Loucy (cell line): Measurements from ENCODE around the gene SPINK4.

Experiments
- EZH2phosphoT487 ChIP-seq: fragments of 200-600 bp; IDR thresholded peaks from 2 replicates; pipeline ENCODE4 v1.6.1; 2018; ENCODE audit warnings: antibody characterized with exemption, mild to moderate bottlenecking, moderate library complexity, borderline replicate concordance
- TF ChIP-seq, protein P1 (sequence below): fragments of 200-600 bp; sonication (generic); conservative IDR thresholded peaks from 2 replicates; pipeline ENCODE4 v1.5.1; 2014; ENCODE audit warnings: mild to moderate bottlenecking, antibody characterized with exemption, low read length

DNA sequence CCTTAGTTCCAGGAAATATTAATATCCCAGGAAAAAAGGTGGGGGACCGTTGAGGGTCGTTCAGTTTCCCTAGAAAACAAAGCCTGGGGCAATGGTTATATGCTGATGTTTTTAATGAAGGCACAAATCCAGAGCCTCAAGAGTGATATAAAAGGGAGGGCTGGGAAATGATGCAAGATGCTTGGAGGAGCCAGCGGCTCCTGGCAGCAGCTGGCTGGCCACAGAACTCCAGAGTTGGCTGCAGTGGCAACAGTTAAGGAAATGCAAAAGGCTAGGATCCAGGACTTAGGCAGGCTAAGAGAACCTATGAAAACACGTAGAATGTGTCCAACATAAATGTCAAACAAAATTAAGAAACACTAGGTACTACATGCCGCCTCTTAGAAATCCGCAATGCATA is 41.8 kb upstream of the SPINK4 start:
- TF ChIP-seq, protein P1, sequence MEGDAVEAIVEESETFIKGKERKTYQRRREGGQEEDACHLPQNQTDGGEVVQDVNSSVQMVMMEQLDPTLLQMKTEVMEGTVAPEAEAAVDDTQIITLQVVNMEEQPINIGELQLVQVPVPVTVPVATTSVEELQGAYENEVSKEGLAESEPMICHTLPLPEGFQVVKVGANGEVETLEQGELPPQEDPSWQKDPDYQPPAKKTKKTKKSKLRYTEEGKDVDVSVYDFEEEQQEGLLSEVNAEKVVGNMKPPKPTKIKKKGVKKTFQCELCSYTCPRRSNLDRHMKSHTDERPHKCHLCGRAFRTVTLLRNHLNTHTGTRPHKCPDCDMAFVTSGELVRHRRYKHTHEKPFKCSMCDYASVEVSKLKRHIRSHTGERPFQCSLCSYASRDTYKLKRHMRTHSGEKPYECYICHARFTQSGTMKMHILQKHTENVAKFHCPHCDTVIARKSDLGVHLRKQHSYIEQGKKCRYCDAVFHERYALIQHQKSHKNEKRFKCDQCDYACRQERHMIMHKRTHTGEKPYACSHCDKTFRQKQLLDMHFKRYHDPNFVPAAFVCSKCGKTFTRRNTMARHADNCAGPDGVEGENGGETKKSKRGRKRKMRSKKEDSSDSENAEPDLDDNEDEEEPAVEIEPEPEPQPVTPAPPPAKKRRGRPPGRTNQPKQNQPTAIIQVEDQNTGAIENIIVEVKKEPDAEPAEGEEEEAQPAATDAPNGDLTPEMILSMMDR, result no peak
- no peak for TF ChIP-seq EZH2phosphoT487
